DMS53 treated with DMSO at 0.1 percent for 48 hours (cell line): ENCODE results near the gene NECTIN2.
A peak's percentile ranks its signal among the peaks of the same experiment; 100 is the strongest.
"Not testable (repeated sequence)": the region's sequence is repeated elsewhere in the genome, so short reads cannot be mapped to it uniquely, and the experiment has no call there.

Source experiments
- DNase-seq: peaks from one replicate; lab custom pipeline; 2025; ENCODE audit not compliant: unreplicated experiment; lab: John Stamatoyannopoulos, UW

NECTIN2 gene

DNA sequence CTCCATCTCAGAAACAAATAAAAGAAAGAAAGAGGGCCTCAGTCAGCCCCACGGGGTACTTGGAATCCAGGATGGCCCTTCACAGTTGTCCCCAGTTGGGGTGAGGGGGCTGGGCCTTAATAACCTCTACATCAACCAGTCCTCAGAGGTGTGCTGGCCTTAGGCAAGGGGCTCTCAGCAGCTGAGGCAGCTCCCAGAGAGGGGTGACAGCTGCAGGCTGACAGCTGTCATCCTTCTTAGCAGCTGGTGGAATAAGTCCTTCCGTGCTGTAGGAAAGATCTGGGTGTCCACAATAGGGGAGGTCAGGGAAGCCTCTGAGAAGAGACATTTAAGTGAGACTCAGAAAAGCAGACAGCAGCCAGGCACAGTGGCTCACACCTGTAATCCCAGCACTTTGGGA is 29.8 kb upstream of the NECTIN2 start:
- DNase-seq: no peak

DNA sequence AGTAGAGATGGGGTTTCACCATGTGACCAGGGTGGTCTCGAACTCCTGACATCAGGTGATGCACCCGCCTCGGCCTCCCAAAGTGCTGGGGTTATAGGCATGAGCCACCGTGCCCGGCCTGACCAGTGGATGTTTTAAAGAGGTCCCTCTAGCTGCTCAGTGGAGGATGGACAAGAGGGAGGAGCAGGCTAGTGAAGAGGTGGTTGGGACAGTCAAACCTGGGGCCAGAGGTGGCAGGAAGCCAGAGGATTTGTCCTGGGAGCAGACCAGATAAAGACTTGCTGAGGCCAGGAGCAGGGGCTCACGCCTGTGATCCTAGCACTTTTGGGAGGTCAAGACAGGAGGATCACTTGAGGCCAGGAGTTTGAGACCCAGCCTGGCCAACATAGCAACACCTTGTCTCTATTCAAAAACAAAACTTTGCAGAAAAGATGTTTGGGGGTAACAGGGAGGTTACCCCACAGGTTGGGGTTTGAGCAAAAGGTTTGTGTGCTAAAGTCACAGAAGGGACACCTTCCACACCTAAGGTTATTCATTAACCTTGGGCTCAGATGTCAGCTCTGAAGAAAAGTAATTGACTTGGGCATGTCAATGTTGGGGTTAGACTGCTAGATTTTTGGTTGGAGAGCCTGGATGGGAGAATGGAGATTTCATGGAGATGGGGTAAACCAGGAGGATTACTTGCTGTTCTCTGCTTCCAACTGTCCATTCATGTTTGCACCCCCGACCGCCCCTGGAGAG is 28.2 kb upstream of the NECTIN2 start:
- DNase-seq: no peak

- no peak for DNase-seq
These were observed 27.5 kb upstream of the NECTIN2 start for GRCh38 chr19:44818466-44819031.

- DNase-seq: no peak
These were observed 26.8 kb upstream of the NECTIN2 start for GRCh38 chr19:44819246-44819832.

GRCh38 chr19:44820648-44821609 is 25.2 kb upstream of the NECTIN2 start:
- no peak for DNase-seq

- no peak for DNase-seq
These were observed 23.9 kb upstream of the NECTIN2 start for GRCh38 chr19:44822177-44822576.

- no peak for DNase-seq
These were observed 23.3 kb upstream of the NECTIN2 start for GRCh38 chr19:44822670-44823372.

GRCh38 chr19:44823373-44823698 is 22.8 kb upstream of the NECTIN2 start:
- peak; percentile 29 for DNase-seq

GRCh38 chr19:44824761-44825160 is 21.3 kb upstream of the NECTIN2 start:
- peak; percentile 93 for DNase-seq

DNA sequence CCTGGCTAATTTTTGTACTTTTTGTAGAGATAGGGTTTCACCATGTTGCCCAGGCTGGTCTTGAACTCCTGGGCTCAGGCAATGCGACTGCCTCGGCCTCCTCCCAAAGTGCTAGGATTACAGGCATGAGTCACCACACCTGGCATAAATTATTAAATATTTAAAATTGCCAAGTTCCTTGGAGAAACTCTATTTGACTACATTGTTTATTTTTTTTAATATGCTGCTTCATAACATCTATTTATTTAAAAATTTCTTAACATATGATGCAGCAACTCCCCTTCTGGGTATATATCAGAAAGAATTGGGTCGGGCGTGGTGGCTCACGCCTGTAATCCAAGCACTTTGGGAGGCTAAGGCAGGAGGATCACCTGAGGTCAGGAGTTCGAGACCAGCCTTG is 13.2 kb upstream of the NECTIN2 start:
- DNase-seq: not testable (repeated sequence)

DNA sequence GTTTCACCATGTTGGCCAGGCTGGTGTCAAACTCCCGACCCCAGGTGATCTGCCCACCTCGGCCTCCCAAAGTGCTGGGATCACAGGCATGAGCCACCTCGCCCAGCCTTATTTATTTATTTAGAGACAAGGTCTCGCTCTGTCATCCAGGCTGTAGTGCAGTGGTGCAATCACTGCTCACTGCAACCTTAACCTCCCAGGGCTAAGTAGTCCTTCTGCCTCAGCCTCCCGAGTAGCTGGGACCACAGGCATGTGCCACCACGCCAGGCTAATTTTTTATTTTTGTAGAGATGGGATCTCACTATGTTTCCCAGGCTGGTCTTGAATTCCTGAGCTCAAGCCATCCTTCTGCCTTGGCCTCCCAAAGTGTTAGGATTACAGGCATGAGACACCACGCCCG is 11.7 kb upstream of the NECTIN2 start:
- not testable (repeated sequence) for DNase-seq

DNA sequence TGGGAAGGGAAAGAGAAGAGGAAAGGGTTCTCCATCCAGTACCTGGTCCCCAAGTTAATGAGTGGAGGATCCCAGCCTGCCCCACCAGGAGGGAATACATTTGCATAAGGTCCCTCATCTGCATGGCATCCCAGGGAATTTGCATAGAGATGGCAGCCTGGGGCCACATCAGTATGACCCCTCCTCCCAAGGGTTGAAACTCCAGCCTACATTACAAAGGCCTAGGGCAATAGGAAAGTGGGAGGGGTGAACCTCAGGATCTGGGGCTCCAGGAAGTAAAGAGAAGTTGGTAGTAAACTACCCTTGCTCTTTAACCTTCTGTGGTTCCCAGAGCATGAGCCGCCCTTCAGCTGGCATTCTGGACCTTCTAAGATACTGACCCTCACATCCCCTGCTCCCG is 6.8 kb upstream of the NECTIN2 start:
- DNase-seq: no peak

- no peak for DNase-seq
These were observed 5.3 kb upstream of the NECTIN2 start for GRCh38 chr19:44840811-44841210.

DNA sequence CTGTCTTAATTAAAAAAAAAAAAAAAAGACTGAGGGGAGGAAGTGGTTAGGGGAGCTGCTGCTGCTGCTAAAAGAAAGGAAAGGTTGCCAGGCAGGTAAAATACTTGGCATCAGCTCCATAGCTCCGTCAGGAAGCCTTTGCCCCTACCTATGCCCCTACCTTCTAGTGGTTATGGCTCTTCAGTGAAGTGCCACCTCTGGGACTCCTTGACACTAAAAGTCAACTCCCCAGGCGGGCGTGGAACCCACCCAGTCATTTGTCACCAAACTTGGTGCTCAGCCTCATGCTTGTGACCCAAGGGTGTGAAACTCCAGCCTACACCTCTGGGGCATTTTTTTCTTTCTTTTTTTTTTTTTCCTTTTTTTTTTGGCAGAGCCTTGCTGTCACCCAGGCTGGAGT is 4.9 kb upstream of the NECTIN2 start:
- no peak for DNase-seq

GRCh38 chr19:44845286-44845611 is 848 bp upstream of the NECTIN2 start:
- no peak for DNase-seq

DNA sequence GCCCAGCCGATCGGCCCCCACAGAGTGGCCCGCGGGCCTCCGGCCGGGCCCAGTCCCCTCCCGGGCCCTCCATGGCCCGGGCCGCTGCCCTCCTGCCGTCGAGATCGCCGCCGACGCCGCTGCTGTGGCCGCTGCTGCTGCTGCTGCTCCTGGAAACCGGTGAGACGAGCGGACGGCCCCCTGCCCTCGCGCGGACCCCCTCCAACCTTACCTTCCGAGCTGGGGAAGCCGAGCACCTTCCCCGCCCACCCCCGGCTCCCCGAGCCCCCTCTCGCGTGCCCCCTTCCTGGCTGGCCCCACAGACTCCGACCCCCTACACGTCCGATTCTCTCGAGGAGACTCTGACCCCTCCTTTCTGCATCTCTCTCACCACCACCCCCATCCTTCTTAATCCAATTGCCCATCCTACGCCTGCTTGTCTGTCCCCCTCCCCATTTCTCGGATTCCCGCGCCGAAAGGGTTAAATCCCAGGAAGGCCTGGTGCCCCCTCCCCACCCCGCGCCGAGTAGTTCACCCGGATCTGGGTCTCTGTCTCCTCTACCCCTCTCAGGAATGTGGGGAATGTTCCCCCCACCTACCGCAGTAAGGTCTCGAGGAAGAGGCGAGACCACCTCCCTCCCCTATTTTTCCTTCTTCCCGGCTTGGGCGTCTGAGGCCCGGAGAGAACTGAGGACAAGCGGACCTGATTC is 502 bp downstream of the NECTIN2 start:
- DNase-seq: no peak

GRCh38 chr19:44847144-44848035 is 1.3 kb downstream of the NECTIN2 start:
- peak; percentile 36 for DNase-seq

- no peak for DNase-seq
These were observed 2.1 kb downstream of the NECTIN2 start for GRCh38 chr19:44848036-44848811.
